HCT116 (cell line): ENCODE measurements around the gene ST6GALNAC4. TPM values are rescaled to one million over a fixed set of nuclear protein-coding genes. Genes with fewer than 3 reads are reported as not detected.

Experiments
- ATAC-seq: fragments of 200-7000 bp; cut with Tn5 transposase; 2 replicates; pipeline ENCODE4 v1.9.1; 2020; ENCODE audit warnings: mild to moderate bottlenecking, moderate library complexity
- BruUV-seq: library from RNA; stranded (reverse); fragments of 400-500 nt; replicated peaks from 2 replicates; lab custom pipeline; 2021; lab: Mats Ljungman, UMichigan
- CTCF ChIA-PET: fragments of 300-600 bp; sonication (Branson Sonifier 250); formaldehyde crosslinking; loops from one replicate; lab custom pipeline; 2021; ENCODE audit warnings: antibody characterized with exemption; lab: Charles Lee
- POLR2A ChIA-PET: fragments of 300-600, 350-600 bp; sonication (Branson Sonifier 250); formaldehyde crosslinking; loops from one replicate; lab custom pipeline; 2021; ENCODE audit warnings: antibody characterized with exemption; lab: Charles Lee
- RAD21 ChIA-PET, 2 experiments: fragments of 300-600 bp; sonication (Branson Sonifier 250); formaldehyde crosslinking; loops; one replicate each; lab custom pipeline; 2023; ENCODE audit warnings: low total read pairs in 2 of 2; ENCODE audit not compliant: uncharacterized antibody in 2 of 2, unreplicated experiment in 2 of 2, low non-redundant PET in 1 of 2; lab: Charles Lee
- DNase-seq: peaks from one replicate; pipeline ENCODE4 v3.0.0-alpha.2; 2010; ENCODE audit warnings: low read depth, low spot score
- H2AFZ ChIP-seq: fragments of 200-600 bp; shearing (Covaris generic), sonication (generic); 2 replicates; pipeline ENCODE4 v1.6.1; 2017; ENCODE audit warnings: low read depth, mixed run types, mixed read lengths, antibody characterized with exemption, low read length; ENCODE audit not compliant: poor library complexity, severe bottlenecking
- H3K27ac ChIP-seq: 2 replicates; pipeline ENCODE4 v1.5.1; 2012; ENCODE audit warnings: low read depth, low read length
- H3K27me3 ChIP-seq: fragments of 200-600 bp; sonication (generic); 2 replicates; pipeline ENCODE4 v1.6.1; 2016; ENCODE audit warnings: mixed run types, low read length, mixed read lengths; ENCODE audit not compliant: insufficient read depth
- H3K36me3 ChIP-seq, 2 experiments: fragments of 200-500 bp in 1 of 2; fragments of 200-600 bp in 1 of 2; sonication (Bioruptor generic) in 1 of 2; sonication (generic) in 1 of 2; 2 replicates each; pipeline versions ENCODE4 v1.5.1 to v1.6.1; 2014 to 2016; ENCODE audit warnings: low read length in 2 of 2, inconsistent platforms in 1 of 2, mixed read lengths in 1 of 2, mixed run types in 1 of 2; ENCODE audit not compliant: insufficient read depth in 2 of 2, control insufficient read depth in 1 of 2
- H3K4me1 ChIP-seq, 2 experiments: fragments of 200-600 bp in 1 of 2; sonication (generic) in 1 of 2; 2 replicates each; pipeline versions ENCODE4 v1.5.1 to v1.6.1; 2012 to 2017; ENCODE audit warnings: low read length in 2 of 2, inconsistent platforms in 1 of 2, mild to moderate bottlenecking in 1 of 2, mixed read lengths in 1 of 2, mixed run types in 1 of 2, moderate library complexity in 1 of 2; ENCODE audit not compliant: insufficient read depth in 2 of 2, control insufficient read depth in 1 of 2
- H3K4me2 ChIP-seq: fragments of 200-600 bp; sonication (generic); 2 replicates; pipeline ENCODE4 v1.6.1; 2017; ENCODE audit warnings: mixed run types, low read length, mixed read lengths
- H3K4me3 ChIP-seq, 2 experiments: fragments of 200-600 bp in 1 of 2; sonication (generic) in 1 of 2; replicated peaks in 1 of 2; 2 replicates each; pipeline ENCODE4 v1.5.1; 2011 to 2016; ENCODE audit warnings: low read length in 2 of 2, control low read depth in 1 of 2, low read depth in 1 of 2, mild to moderate bottlenecking in 1 of 2, mixed read lengths in 1 of 2, mixed run types in 1 of 2
- H3K79me2 ChIP-seq: fragments of 200-600 bp; sonication (generic); 2 replicates; pipeline ENCODE4 v1.6.1; 2017; ENCODE audit warnings: mild to moderate bottlenecking, mixed run types, low read length, moderate library complexity, mixed read lengths; ENCODE audit not compliant: insufficient read depth
- H3K9ac ChIP-seq: fragments of 200-600 bp; sonication (generic); 2 replicates; pipeline ENCODE4 v1.6.1; 2016; ENCODE audit warnings: low read length, mixed read lengths
- H3K9me2 ChIP-seq: fragments of 200-600 bp; sonication (generic), shearing (Covaris generic); 2 replicates; pipeline ENCODE4 v1.6.1; 2017; ENCODE audit warnings: mixed run types, mild to moderate bottlenecking, moderate library complexity; ENCODE audit not compliant: insufficient read depth
- H3K9me3 ChIP-seq, 2 experiments: fragments of 200-500 bp in 1 of 2; fragments of 200-600 bp in 1 of 2; sonication (Bioruptor generic) in 1 of 2; sonication (generic) in 1 of 2; 2 replicates each; pipeline ENCODE4 v1.6.1; 2014 to 2017; ENCODE audit warnings: low read length in 2 of 2, mixed read lengths in 2 of 2, inconsistent platforms in 1 of 2, low read depth in 1 of 2, mild to moderate bottlenecking in 1 of 2, mixed run types in 1 of 2, moderate library complexity in 1 of 2; ENCODE audit not compliant: control insufficient read depth in 1 of 2, insufficient read depth in 1 of 2
- H4K20me1 ChIP-seq: fragments of 200-600 bp; sonication (generic), shearing (Covaris generic); 2 replicates; pipeline ENCODE4 v1.6.1; 2017; ENCODE audit warnings: mixed run types, mild to moderate bottlenecking, moderate library complexity; ENCODE audit not compliant: insufficient read depth
- ELF1 ChIP-seq: IDR thresholded peaks from 2 replicates; pipeline ENCODE4 v1.6.1; 2012; ENCODE audit warnings: low read depth, borderline replicate concordance
- POLR2A ChIP-seq: IDR thresholded peaks from 2 replicates; pipeline ENCODE4 v1.7.0; 2011; ENCODE audit warnings: borderline replicate concordance; ENCODE audit not compliant: insufficient read depth, insufficient read length; ENCODE audit errors: extremely low read depth
- POLR2AphosphoS5 ChIP-seq: IDR thresholded peaks from 2 replicates; pipeline ENCODE4 v1.6.1; 2011; ENCODE audit warnings: mild to moderate bottlenecking, low read depth, low read length, moderate library complexity
- SIN3A ChIP-seq: IDR thresholded peaks from 2 replicates; pipeline ENCODE4 v1.6.1; 2012; ENCODE audit warnings: low read depth
- SP1 ChIP-seq: IDR thresholded peaks from 2 replicates; pipeline ENCODE4 v1.6.1; 2012; ENCODE audit warnings: low read depth
- SRF ChIP-seq: IDR thresholded peaks from 2 replicates; pipeline ENCODE4 v1.6.1; 2012; ENCODE audit warnings: low read depth
- ZFX ChIP-seq: fragments of 450-650 bp; IDR thresholded peaks from 2 replicates; pipeline ENCODE4 v1.6.1; 2017
- intact Hi-C: fragments of 100-400 bp; cut with micrococcal nuclease; formaldehyde crosslinking; loops from 2 replicates; pipeline ENCODE4 v1.10.0; 2022
- total RNA-seq: library from RNA; stranded (reverse); gene quantifications from one replicate; pipeline ENCODE4 v1.2.1, GENCODE V29; 2021; ENCODE audit not compliant: unreplicated experiment
- TF ChIP-seq, protein P1 (sequence below), 3 experiments: fragments of 200-600 bp in 1 of 3; sonication (generic) in 1 of 3; IDR thresholded peaks in 2 of 3; conservative IDR thresholded peaks in 1 of 3; 2 replicates each; pipeline ENCODE4 v1.5.1; 2012 to 2017; ENCODE audit warnings: low read depth in 2 of 3, low read length in 2 of 3, antibody characterized with exemption in 1 of 3, borderline replicate concordance in 1 of 3, control low read depth in 1 of 3, mild to moderate bottlenecking in 1 of 3, mixed read lengths in 1 of 3, mixed run types in 1 of 3, moderate library complexity in 1 of 3; ENCODE audit not compliant: insufficient read depth in 1 of 3
- TF ChIP-seq, protein P2 (sequence below): IDR thresholded peaks from 2 replicates; pipeline ENCODE4 v1.6.1; 2012
- TF ChIP-seq, protein P3 (sequence below): IDR thresholded peaks from 2 replicates; pipeline ENCODE4 v1.6.1; 2011; ENCODE audit warnings: mild to moderate bottlenecking, low read length, moderate library complexity; ENCODE audit not compliant: insufficient replicate concordance; ENCODE audit errors: extremely low read depth

ST6GALNAC4 gene
- total RNA-seq, 1 experiment from 2014 or later: 49.4 TPM

DNA sequence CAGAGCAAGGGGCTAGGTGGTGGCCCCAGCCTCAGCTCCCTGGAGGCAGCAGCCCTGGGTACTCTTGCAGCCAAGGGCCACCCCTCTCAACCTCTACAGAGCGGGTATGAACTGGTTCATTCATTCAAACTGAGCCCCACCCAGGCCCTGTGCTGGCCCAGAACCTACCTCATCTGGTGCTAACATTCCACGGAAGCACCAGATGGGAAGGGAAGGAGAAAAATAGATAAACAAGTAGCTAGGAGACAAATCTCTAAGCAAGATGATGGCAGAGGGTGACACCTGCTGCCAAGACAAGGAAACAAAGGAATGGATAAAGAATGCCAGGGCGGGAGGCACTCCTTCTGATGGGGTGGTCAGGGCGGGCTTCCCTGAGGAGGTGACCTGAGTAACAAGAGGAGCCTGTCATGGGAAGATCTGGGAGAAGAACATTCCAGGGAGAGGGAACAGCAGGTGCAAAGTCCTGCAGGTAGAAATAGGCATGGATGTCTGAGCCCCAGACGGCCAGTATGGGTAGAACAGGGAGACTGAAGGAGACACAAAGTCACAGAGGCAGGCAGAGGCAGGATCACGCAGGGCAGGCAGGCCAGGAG, 6.1 kb downstream of the ST6GALNAC4 start:
- Histone ChIP-seq H3K79me2 (peaks cover 9% of the 10 kb centered on the region; the same call in 1 of the 2 replicates), H3K36me3 (peaks cover 3 to 32% of the 10 kb centered on the region in 2 experiments; a peak in 2 of 4 replicates)
- RAD21 ChIA-PET: no interaction called here
- TF ChIP-seq, protein P1, sequence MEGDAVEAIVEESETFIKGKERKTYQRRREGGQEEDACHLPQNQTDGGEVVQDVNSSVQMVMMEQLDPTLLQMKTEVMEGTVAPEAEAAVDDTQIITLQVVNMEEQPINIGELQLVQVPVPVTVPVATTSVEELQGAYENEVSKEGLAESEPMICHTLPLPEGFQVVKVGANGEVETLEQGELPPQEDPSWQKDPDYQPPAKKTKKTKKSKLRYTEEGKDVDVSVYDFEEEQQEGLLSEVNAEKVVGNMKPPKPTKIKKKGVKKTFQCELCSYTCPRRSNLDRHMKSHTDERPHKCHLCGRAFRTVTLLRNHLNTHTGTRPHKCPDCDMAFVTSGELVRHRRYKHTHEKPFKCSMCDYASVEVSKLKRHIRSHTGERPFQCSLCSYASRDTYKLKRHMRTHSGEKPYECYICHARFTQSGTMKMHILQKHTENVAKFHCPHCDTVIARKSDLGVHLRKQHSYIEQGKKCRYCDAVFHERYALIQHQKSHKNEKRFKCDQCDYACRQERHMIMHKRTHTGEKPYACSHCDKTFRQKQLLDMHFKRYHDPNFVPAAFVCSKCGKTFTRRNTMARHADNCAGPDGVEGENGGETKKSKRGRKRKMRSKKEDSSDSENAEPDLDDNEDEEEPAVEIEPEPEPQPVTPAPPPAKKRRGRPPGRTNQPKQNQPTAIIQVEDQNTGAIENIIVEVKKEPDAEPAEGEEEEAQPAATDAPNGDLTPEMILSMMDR (IDR thresholded peaks at IDR 0.05 in 2 of 3, conservative IDR thresholded peaks at IDR 0.05 in 1 of 3; ENCODE audit: borderline replicate concordance in 1 of 3, insufficient read depth in 1 of 3, low read depth in 2 of 3, low read length in 2 of 3): 0 out of 6 replicates have a peak, but pooled peaks of 2 of the 3 experiments have one; percentile 17 to 18
- TF ChIP-seq SRF: no peak
- TF ChIP-seq, protein P2, sequence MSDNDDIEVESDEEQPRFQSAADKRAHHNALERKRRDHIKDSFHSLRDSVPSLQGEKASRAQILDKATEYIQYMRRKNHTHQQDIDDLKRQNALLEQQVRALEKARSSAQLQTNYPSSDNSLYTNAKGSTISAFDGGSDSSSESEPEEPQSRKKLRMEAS: no peak
- TF ChIP-seq, all 23 proteins: peak for 1
- no TSS peak for BruUV-seq
- Histone ChIP-seq H3K9me3 (no peaks in the 10 kb centered on the region), H3K9ac (no peak overlapping the region), H4K20me1 (no peaks in the 10 kb centered on the region), H3K27me3 (no peaks in the 10 kb centered on the region), H2AFZ (no peak overlapping the region), H3K4me2 (no peak overlapping the region), H3K4me3 (no peak overlapping the region), H3K4me1 (peaks cover 7 to 14% of the 10 kb centered on the region in 2 experiments), H3K9me2 (no peaks in the 10 kb centered on the region), H3K27ac (no peak overlapping the region)
- DNase-seq (no peak), ATAC-seq (peak; percentile 48; the same call in 1 of the 2 replicates)
- CTCF ChIA-PET: interaction anchor here (1.1 to 1.6 kb wide), 2 partner anchors 41 to 176 kb away, joined by 3 to 4 read pairs; partner anchors contain the start of gene TOR2A
- POLR2A ChIA-PET: no interaction called here
- intact Hi-C loops: no loop called here

DNA sequence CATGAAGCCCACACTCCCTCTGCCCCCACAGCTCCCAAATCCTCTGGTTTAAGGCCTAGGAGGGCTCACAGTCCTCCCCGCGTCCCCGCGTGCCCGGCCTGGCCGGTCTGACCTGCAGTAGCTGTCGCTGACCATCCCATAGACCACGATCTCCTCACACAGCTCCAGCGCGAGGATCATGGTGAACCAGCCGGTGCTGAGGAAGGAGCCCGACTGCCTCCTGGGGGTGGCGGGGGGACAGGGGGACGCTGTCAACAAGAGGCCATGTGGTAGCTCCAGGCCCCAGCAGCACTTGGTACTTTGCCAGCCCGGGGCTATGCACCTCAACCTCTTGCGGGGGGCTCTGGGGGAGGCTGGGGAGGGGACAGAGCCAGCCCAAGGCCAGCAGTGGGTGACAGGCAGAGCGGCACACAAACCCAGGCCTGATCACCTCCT, 7.0 kb downstream of the ST6GALNAC4 start:
- Histone ChIP-seq H3K27ac (no peak overlapping the region), H3K79me2 (peaks cover 6% of the 10 kb centered on the region; the same call in 1 of the 2 replicates), H3K27me3 (no peaks in the 10 kb centered on the region), H3K4me3 (no peak overlapping the region), H3K9me3 (no peaks in the 10 kb centered on the region), H3K9me2 (no peaks in the 10 kb centered on the region), H3K9ac (no peak overlapping the region), H2AFZ (no peak overlapping the region), H3K4me1 (peaks cover 0 to 14% of the 10 kb centered on the region in 2 experiments; a peak in 2 of 4 replicates), H4K20me1 (no peaks in the 10 kb centered on the region), H3K4me2 (no peak overlapping the region), H3K36me3 (peaks cover 3 to 30% of the 10 kb centered on the region in 2 experiments; a peak in 2 of 4 replicates)
- no TSS peak for BruUV-seq
- ChIA-PET RAD21 (interaction anchor here in 1 of 2 experiments (0.7 kb wide), 1 partner anchor 8 kb away, joined by 5 read pairs; no protein-coding TSS in a partner anchor), CTCF (interaction anchor here (1.1 to 1.6 kb wide), 2 partner anchors 40 to 175 kb away, joined by 3 to 4 read pairs; partner anchors contain the start of gene TOR2A), POLR2A (no interaction called here)
- intact Hi-C loops: no loop called here
- DNase-seq (no peak), ATAC-seq (no peak)
- TF ChIP-seq SP1 (no peak), ELF1 (no peak), SIN3A (no peak), POLR2AphosphoS5 (no peak), POLR2A (no peak), ZFX (no peak), SRF (no peak)
- TF ChIP-seq, protein P1 (IDR thresholded peaks at IDR 0.05 in 2 of 3, conservative IDR thresholded peaks at IDR 0.05 in 1 of 3; ENCODE audit: borderline replicate concordance in 1 of 3, insufficient read depth in 1 of 3, low read depth in 2 of 3, low read length in 2 of 3): no peak
- TF ChIP-seq, protein P3, sequence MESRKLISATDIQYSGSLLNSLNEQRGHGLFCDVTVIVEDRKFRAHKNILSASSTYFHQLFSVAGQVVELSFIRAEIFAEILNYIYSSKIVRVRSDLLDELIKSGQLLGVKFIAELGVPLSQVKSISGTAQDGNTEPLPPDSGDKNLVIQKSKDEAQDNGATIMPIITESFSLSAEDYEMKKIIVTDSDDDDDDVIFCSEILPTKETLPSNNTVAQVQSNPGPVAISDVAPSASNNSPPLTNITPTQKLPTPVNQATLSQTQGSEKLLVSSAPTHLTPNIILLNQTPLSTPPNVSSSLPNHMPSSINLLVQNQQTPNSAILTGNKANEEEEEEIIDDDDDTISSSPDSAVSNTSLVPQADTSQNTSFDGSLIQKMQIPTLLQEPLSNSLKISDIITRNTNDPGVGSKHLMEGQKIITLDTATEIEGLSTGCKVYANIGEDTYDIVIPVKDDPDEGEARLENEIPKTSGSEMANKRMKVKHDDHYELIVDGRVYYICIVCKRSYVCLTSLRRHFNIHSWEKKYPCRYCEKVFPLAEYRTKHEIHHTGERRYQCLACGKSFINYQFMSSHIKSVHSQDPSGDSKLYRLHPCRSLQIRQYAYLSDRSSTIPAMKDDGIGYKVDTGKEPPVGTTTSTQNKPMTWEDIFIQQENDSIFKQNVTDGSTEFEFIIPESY: no peak
